HepG2 (cell line): ENCODE data around the gene HIPK2. TPM values are rescaled to one million over a fixed set of nuclear protein-coding genes. Genes with fewer than 3 reads are reported as not detected.

Source experiments
- CHD4 ChIP-seq: fragments of 200-600 bp; sonication (generic); IDR thresholded peaks from 2 replicates; pipeline ENCODE4 v1.7.0; 2017; ENCODE audit warnings: mild to moderate bottlenecking, low read length, borderline replicate concordance
- FLYWCH1 ChIP-seq: sonication (generic); formaldehyde crosslinking; IDR thresholded peaks from 2 replicates; pipeline ENCODE4 v1.8.1; 2023; ENCODE audit warnings: mild to moderate bottlenecking, missing genetic modification reagents
- HDAC2 ChIP-seq: sonication (generic); formaldehyde crosslinking; IDR thresholded peaks from 2 replicates; pipeline ENCODE4 v1.4.0; 2020; ENCODE audit warnings: missing genetic modification reagents
- HOXA5 ChIP-seq: sonication (generic); formaldehyde crosslinking; IDR thresholded peaks from 2 replicates; pipeline ENCODE4 v1.4.0; 2020; ENCODE audit warnings: missing genetic modification reagents
- JUN ChIP-seq: sonication (generic); formaldehyde crosslinking; IDR thresholded peaks from 2 replicates; pipeline ENCODE4 v1.4.0; 2020; ENCODE audit warnings: mild to moderate bottlenecking, missing genetic modification reagents
- KMT2B ChIP-seq: IDR thresholded peaks from 2 replicates; pipeline ENCODE4 v1.6.1; 2016; ENCODE audit warnings: missing genetic modification reagents, missing compliant biosample characterization
- MAFF ChIP-seq: IDR thresholded peaks from 2 replicates; pipeline ENCODE4 v1.6.1; 2011; ENCODE audit warnings: low read depth, low read length, improper control_type of control experiment
- MBD4 ChIP-seq: IDR thresholded peaks from 2 replicates; pipeline ENCODE4 v1.6.1; 2012; ENCODE audit warnings: low read length, inconsistent platforms, borderline replicate concordance
- NCOR1 ChIP-seq: fragments of 200-600 bp; sonication (generic); IDR thresholded peaks from 2 replicates; pipeline ENCODE4 v1.7.0; 2017; ENCODE audit warnings: antibody characterized with exemption, low read length, borderline replicate concordance
- NKX3-1 ChIP-seq: sonication (generic); formaldehyde crosslinking; IDR thresholded peaks from 2 replicates; pipeline ENCODE4 v1.5.0; 2020; ENCODE audit warnings: missing genetic modification reagents
- PHF21A ChIP-seq: sonication (generic); formaldehyde crosslinking; IDR thresholded peaks from 2 replicates; pipeline ENCODE4 v1.5.0; 2020; ENCODE audit warnings: mild to moderate bottlenecking, missing genetic modification reagents
- POLR2AphosphoS5 ChIP-seq: IDR thresholded peaks from 2 replicates; pipeline ENCODE4 v1.6.1; 2012; ENCODE audit warnings: low read depth, low read length
- RAD21 ChIP-seq: fragments of 450-650 bp; formaldehyde crosslinking; IDR thresholded peaks from 2 replicates; pipeline ENCODE4 v1.5.0; 2020; ENCODE audit warnings: mild to moderate bottlenecking
- RARG ChIP-seq: sonication (generic); formaldehyde crosslinking; IDR thresholded peaks from 2 replicates; pipeline ENCODE4 v1.4.0; 2020; ENCODE audit warnings: low read depth, mild to moderate bottlenecking, missing genetic modification reagents
- RELA ChIP-seq: sonication (generic); formaldehyde crosslinking; IDR thresholded peaks from 2 replicates; pipeline ENCODE4 v1.4.0; 2020; ENCODE audit warnings: missing genetic modification reagents
- SATB2 ChIP-seq: sonication (generic); formaldehyde crosslinking; IDR thresholded peaks from 2 replicates; pipeline ENCODE4 v1.5.0; 2020; ENCODE audit warnings: missing genetic modification reagents
- SMARCC2 ChIP-seq: fragments of 450-650 bp; IDR thresholded peaks from 2 replicates; pipeline ENCODE4 v1.6.1; 2017; ENCODE audit warnings: antibody characterized with exemption, mild to moderate bottlenecking
- ZFYVE20 ChIP-seq: sonication (generic); formaldehyde crosslinking; IDR thresholded peaks from 2 replicates; pipeline ENCODE4 v1.8.0; 2023; ENCODE audit warnings: low read depth, mild to moderate bottlenecking, moderate library complexity, missing genetic modification reagents, borderline replicate concordance
- ZNF20 ChIP-seq: sonication (generic); formaldehyde crosslinking; IDR thresholded peaks from 2 replicates; pipeline ENCODE4 v1.4.0; 2020; ENCODE audit warnings: mild to moderate bottlenecking, moderate library complexity, missing genetic modification reagents
- ZNF543 ChIP-seq: sonication (generic); formaldehyde crosslinking; IDR thresholded peaks from 2 replicates; pipeline ENCODE4 v1.4.0; 2020; ENCODE audit warnings: mild to moderate bottlenecking, missing genetic modification reagents
- ZNF549 ChIP-seq: sonication (generic); formaldehyde crosslinking; IDR thresholded peaks from 2 replicates; pipeline ENCODE4 v1.5.0; 2020; ENCODE audit warnings: missing genetic modification reagents
- ZNF558 ChIP-seq: sonication (generic); formaldehyde crosslinking; IDR thresholded peaks from 2 replicates; pipeline ENCODE4 v1.9.0; 2022; ENCODE audit warnings: mild to moderate bottlenecking, missing genetic modification reagents, borderline replicate concordance
- ZNF777 ChIP-seq: sonication (generic); formaldehyde crosslinking; IDR thresholded peaks from 2 replicates; pipeline ENCODE4 v1.4.0; 2020; ENCODE audit warnings: missing genetic modification reagents
- ZNF792 ChIP-seq: IDR thresholded peaks from 2 replicates; pipeline ENCODE4 v1.6.1; 2016
- ZNF816 ChIP-seq: sonication (generic); formaldehyde crosslinking; IDR thresholded peaks from 2 replicates; pipeline ENCODE4 v1.8.0; 2022; ENCODE audit warnings: missing genetic modification reagents, mild to moderate bottlenecking, borderline replicate concordance
- polyA plus RNA-seq, 8 experiments: library from polyadenylated mRNA; depleted of rRNA in 3 of 8; stranded (reverse) in 7 of 8; unstranded in 1 of 8; fragments of >200 nt; fragmentation: Illumina TruSeq in 4 of 8; extraction: Trizol in 4 of 8; gene quantifications; 2 replicates each; pipeline versions ENCODE4 v1.2.1 to v1.2.3, GENCODE V29; 2011 to 2016; ENCODE audit warnings: low read depth in 4 of 8, missing spikeins in 1 of 8, mixed read lengths in 1 of 8; ENCODE audit not compliant: insufficient read depth in 1 of 8
- total RNA-seq, 5 experiments: library from RNA; depleted of rRNA; stranded (reverse); fragments of >200 nt; fragmentation: Illumina TruSeq; extraction: Trizol; gene quantifications; 2 replicates each; pipeline ENCODE4 v1.2.3, GENCODE V29; 2016; ENCODE audit warnings: low read depth in 1 of 5
- TF ChIP-seq, protein P1 (sequence below): sonication (generic); formaldehyde crosslinking; IDR thresholded peaks from 2 replicates; pipeline ENCODE4 v1.4.0; 2020; ENCODE audit warnings: missing genetic modification reagents, borderline replicate concordance
- TF ChIP-seq, protein P2 (sequence below): sonication (generic); formaldehyde crosslinking; IDR thresholded peaks from 2 replicates; pipeline ENCODE4 v1.8.0; 2022; ENCODE audit warnings: missing genetic modification reagents, mild to moderate bottlenecking, inconsistent platforms, borderline replicate concordance
- TF ChIP-seq, protein P3 (sequence below): IDR thresholded peaks from 2 replicates; pipeline ENCODE4 v1.6.1; 2016; ENCODE audit warnings: missing genetic modification reagents, missing compliant biosample characterization
- TF ChIP-seq, protein P4 (sequence below): sonication (generic); IDR thresholded peaks from 2 replicates; pipeline ENCODE4 v1.6.1; 2016; ENCODE audit warnings: low read depth, borderline replicate concordance

HIPK2 gene
- total and polyA plus RNA-seq, 2 of the 13 experiments (the other 11 are each of a cell fraction or from before 2014, with no cell fraction given): 14.4 to 20.2 TPM

DNA sequence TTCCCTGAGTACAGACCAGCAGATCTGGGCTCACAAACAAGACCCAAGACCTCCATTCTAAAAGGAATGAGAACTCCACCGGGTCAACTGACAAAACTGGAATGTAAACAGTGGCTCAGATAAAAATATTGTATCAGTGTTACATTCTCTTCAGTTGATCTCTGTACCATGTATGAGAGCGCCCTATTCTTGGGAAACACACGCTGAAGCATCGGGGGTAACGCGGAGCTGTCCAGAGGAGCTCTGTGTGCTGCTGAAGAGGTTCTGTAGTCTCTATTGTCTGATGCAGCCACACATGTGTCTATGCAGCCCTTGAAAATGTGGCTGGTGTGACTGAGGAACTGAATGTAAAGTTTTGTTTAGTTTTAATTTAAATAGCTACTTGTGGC, 39.7 kb downstream of the HIPK2 start (continued):
- TF ChIP-seq, protein P1, sequence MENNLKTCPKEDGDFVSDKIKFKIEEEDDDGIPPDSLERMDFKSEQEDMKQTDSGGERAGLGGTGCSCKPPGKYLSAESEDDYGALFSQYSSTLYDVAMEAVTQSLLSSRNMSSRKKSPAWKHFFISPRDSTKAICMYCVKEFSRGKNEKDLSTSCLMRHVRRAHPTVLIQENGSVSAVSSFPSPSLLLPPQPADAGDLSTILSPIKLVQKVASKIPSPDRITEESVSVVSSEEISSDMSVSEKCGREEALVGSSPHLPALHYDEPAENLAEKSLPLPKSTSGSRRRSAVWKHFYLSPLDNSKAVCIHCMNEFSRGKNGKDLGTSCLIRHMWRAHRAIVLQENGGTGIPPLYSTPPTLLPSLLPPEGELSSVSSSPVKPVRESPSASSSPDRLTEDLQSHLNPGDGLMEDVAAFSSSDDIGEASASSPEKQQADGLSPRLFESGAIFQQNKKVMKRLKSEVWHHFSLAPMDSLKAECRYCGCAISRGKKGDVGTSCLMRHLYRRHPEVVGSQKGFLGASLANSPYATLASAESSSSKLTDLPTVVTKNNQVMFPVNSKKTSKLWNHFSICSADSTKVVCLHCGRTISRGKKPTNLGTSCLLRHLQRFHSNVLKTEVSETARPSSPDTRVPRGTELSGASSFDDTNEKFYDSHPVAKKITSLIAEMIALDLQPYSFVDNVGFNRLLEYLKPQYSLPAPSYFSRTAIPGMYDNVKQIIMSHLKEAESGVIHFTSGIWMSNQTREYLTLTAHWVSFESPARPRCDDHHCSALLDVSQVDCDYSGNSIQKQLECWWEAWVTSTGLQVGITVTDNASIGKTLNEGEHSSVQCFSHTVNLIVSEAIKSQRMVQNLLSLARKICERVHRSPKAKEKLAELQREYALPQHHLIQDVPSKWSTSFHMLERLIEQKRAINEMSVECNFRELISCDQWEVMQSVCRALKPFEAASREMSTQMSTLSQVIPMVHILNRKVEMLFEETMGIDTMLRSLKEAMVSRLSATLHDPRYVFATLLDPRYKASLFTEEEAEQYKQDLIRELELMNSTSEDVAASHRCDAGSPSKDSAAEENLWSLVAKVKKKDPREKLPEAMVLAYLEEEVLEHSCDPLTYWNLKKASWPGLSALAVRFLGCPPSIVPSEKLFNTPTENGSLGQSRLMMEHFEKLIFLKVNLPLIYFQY (CRISPR knock-in tag): peak; percentile 57; the same call in 1 of the 2 replicates
- TF ChIP-seq JUN (CRISPR knock-in tag) (no peak), ZFYVE20 (CRISPR knock-in tag) (no peak), RARG (no peak), SATB2 (no peak), ZNF549 (CRISPR knock-in tag) (no peak), ZNF777 (CRISPR knock-in tag) (no peak), HDAC2 (peak; percentile 62; the same call in 1 of the 2 replicates), CHD4 (no peak), MBD4 (no peak), SMARCC2 (no peak), KMT2B (CRISPR knock-in tag) (no peak), ZNF543 (CRISPR knock-in tag) (no peak), ZNF20 (CRISPR knock-in tag) (no peak), RELA (CRISPR knock-in tag) (no peak), NCOR1 (peak; percentile 36; the same call in 1 of the 2 replicates), MAFF (no peak), HOXA5 (CRISPR knock-in tag) (no peak), RAD21 (CRISPR knock-in tag) (no peak), ZNF558 (CRISPR knock-in tag) (no peak), PHF21A (CRISPR knock-in tag) (peak; percentile 39; the same call in 1 of the 2 replicates), ZNF792 (CRISPR knock-in tag) (0 out of 2 replicates have a peak, but pooled peaks have one; percentile 16), NKX3-1 (CRISPR knock-in tag) (no peak), ZNF816 (no peak), POLR2AphosphoS5 (no peak), FLYWCH1 (CRISPR knock-in tag) (no peak)
- TF ChIP-seq, protein P2, sequence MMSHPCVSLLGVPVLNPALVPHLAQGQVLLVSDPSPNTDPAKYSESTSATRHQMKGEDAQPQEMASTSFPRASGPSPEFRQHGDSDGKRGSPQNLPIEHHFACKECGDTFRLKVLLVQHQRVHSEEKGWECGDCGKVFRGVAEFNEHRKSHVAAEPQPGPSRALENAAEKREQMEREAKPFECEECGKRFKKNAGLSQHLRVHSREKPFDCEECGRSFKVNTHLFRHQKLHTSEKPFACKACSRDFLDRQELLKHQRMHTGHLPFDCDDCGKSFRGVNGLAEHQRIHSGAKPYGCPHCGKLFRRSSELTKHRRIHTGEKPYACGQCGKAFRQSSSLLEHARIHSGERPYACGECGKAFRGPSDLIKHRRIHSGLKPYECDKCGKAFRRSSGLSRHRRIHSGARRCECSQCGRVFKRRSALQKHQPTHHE (CRISPR knock-in tag): no peak
- TF ChIP-seq, protein P3, sequence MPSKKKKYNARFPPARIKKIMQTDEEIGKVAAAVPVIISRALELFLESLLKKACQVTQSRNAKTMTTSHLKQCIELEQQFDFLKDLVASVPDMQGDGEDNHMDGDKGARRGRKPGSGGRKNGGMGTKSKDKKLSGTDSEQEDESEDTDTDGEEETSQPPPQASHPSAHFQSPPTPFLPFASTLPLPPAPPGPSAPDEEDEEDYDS (CRISPR knock-in tag): 0 out of 2 replicates have a peak, but pooled peaks have one; percentile 19
- TF ChIP-seq, protein P4, sequence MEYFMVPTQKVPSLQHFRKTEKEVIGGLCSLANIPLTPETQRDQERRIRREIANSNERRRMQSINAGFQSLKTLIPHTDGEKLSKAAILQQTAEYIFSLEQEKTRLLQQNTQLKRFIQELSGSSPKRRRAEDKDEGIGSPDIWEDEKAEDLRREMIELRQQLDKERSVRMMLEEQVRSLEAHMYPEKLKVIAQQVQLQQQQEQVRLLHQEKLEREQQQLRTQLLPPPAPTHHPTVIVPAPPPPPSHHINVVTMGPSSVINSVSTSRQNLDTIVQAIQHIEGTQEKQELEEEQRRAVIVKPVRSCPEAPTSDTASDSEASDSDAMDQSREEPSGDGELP: no peak
